Pons (tissue), 1 donor: ENCODE measurements around the gene IL1B.

Experiments
- DNase-seq: peaks from one replicate; pipeline ENCODE4 v3.0.0-alpha.2; 2016; ENCODE audit warnings: low spot score

The IL1B gene

DNA sequence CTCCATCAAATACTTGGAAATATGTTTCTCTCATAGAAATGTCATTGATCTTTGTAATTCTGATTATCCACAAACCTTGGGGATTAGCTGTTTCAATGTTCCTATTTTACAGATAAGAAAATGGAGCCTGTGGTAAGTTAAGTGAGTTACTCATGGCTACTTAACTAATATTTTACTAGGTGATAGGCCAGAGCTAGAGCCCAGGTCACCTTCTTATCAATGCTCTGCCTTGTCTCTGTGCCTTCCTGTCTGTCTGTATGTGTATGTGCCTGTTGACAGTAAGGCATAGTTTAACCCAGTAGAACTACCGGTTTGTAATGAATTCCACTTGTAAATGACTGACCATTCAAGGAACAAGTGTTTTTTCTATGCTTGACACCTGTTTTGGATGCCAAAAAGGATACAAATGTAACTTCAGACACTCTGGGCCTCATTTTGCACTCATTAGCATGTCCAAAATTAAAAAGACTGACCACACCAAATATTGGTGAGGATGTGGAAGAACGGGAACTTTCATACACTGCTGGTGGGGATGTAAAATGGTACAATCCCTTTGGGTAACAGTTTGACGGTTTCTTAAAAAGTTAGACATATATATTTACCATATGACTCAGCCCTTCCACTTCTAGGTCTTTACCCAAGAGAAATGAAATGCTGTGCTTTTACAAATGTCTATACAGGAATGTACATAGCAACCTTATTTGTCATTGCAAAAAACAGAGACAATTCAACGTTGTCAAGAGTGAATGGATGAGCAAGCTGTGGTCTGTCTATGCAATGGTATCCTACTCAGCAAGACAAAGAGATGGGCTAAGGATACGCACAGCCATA lies 32.7 kb downstream of the IL1B start:
- no peak for DNase-seq

DNA sequence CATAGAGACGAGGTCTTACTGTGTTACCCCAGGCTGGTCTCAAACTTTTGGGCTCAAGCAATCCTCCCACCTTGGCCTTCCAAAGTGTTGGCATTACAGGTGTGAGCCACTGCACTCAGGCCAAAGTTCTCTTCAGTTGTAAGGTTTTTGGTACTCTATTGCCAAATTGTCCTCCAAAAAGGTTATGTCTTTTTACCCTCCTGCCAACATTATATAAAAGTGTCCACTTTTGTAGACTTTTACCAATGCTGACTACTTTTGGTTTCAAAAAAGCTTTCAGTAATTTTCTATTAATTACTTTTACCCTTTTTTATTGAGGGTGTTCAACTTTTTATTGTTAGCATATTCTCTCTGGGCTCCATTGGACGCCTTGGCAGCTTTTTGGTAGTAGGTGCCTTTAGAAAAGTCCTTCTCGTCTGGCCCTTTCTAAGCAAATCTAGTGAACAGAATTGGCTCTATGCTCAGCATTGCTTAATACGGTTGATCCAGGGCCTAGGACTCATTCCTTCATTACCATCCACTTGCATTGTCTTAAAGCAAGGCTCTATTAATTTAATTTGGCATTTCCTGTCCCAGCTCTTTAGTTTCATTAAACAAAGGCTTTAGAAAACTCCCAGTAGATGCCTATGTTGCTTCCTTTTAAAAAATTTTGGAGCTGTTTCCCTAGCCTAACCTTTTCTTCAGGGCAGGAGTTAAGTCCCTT lies 35.5 kb downstream of the IL1B start:
- DNase-seq: no peak

DNA sequence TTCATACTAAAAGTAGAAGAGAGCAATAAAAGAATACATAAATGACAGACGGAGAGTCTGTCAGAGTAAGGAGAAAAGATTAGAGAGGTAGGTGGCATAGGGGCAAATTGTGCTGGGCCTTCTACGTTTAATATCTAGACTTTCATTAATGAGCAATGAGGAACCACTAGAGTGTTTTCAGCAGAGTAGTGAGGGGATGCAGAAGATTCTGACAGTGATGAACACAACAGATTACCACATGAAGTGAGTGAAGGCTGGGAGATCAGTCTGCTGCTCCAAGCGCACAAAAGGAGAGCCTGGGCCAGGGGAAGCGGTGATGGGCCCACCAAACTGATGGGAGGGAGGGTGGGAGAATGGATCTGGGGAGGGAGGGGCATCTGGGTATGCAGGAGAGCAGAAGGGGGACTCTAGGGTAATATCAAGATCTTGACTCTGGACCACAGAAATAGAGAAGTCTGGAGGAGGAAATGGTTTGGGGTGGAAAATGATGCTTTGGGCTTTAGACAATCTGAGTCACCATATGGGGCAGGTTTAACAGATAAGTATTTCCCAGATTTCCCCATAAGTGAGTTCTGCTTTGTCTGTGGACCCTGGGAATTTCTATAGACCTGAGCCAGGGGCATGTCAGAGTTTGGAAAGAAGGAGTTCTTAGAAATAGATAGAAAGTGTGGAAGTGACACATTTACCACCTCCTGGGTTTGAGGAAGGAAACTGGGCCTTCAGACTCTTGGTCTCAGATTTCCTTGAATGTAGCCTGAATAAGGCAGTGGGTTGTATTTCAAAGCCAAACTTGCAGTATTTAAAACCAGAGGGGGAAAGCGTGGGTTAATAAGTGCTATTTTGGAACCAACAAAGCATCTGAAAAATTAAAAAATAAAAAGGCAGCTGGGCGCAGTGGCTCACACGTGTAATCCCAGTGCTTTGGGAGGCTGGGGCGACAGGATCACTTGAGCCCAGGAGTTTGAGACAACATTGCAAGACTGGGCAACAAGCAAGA lies 37.3 kb downstream of the IL1B start:
- peak; percentile 24 for DNase-seq

DNA sequence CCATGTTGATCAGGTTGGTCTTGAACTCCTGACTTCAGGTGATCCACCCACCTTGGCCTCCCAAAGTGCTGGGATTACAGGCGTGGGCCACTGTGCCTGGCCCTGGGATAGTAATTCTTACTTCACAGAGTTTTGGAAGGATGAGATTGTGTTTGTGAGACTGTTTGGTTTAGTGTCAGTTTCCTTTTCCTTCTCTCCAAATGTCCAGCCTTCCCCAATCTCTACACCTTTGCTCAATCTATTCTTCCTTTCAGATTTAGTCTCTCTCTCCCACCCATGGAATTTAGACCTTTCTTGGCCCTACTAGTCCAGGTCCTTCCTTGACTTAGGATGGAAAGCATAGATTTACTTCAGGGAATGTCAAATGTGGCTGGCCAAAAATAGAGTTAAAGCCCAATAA lies 40.1 kb downstream of the IL1B start:
- DNase-seq: no peak

DNA sequence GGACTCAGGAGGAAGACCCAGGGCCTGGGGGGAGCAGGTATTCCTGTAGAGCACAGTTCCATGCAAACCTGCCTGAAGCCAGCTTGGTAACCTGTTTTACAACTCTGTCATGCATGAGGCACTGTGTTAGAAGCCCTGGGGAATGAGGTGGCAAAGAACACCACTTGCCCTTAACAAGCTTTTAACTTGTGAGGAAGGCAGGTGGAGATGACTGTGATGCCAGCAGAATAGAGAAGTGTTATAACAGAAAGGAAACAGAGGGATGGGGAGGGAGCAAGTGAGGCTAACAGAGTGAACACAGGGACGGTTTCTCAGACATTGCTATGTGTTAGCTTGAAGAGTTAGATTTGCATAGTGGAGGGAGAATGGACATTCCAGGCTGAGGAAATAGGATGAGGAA lies 40.8 kb downstream of the IL1B start:
- DNase-seq: no peak

DNA sequence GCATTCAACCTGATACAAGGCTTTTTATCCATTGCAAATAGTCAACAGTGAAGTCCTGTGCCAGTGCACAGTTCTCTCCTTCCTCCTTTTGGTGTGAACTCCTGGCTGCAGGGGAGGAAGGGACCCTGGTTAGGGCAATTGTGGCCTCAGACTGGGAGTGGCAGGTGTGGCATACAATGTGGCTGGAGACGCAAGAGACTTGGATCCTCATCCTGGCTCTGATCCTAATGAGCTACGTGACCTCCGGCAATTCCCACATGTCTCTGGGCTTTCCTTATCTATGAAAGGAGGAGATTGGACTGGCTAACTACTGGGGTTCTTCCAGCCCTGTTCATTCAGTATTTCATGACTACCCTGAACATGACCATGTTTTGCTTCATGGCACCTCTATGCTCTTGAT lies 41.7 kb downstream of the IL1B start:
- no peak for DNase-seq

DNA sequence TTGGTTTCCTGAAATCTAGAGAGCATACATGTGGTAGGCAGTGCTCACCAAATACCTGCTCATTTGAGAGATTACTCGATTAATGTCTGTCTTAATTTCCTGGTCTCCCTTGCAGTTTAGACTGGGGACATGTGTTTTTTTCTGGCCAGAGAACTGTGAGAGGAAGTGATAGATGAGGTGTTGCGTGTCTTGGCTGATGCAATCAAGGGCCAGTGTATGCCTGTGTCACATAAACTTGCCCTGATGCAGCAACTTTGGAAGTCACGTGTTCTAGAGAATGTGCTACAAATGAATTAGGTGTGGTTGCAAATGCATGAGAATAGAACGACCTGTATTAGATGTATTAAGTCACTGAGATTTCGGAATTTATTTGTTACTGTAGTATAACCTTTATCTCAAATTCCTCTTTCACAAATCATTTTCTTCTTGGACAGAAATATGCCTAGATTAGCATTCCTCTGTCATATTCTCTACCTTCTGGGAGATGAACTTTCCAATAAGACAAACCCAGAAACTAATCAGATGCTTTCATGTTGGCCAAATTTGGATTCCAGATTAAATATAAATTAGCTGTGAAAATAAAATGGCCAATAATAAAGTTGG lies 42.3 kb downstream of the IL1B start:
- DNase-seq: peak; percentile 71

DNA sequence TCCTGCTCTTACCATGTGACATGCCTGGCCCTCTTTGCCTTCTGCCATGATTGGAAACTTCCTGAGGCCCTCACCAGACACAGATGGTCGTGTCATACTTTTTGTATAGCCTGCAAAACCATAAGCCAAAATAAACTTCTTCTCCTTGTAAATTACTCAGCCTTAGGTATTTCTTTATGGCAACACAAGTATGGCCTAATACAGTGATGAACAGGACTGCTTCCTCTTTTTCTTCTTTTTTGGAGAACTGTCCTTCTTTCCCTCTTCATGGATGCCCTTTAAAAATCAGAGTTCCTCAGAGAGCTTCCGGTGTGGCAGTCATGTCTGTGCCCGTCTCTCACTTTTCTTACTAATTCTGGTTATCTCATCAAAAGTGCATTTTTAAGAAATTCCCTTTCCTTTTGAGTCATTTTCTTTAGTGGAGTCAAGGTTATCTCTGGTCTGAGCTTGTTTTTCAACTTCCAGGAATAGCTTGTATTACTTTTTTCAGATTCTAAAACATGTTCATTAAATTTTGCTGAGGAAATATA lies 43.1 kb downstream of the IL1B start:
- peak; percentile 55 for DNase-seq

DNA sequence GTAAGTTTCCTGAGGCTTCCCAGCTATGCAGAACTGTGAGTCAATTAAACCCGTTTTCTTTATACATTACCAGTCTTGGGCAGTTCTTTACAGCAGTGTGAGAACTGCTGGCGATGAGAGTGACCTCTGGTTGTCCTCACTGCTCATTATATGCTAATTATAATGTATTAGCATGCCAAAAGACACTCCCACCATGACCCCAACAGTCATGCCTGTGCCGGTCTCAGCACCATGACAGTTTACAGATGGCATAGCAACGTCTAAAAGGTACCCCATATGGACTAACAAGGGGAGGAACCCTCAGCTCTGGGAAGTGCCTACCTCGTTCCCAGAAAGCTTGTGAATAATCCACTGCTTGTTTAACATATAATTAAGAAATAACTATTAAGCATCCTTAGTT lies 44.2 kb downstream of the IL1B start:
- no peak for DNase-seq

DNA sequence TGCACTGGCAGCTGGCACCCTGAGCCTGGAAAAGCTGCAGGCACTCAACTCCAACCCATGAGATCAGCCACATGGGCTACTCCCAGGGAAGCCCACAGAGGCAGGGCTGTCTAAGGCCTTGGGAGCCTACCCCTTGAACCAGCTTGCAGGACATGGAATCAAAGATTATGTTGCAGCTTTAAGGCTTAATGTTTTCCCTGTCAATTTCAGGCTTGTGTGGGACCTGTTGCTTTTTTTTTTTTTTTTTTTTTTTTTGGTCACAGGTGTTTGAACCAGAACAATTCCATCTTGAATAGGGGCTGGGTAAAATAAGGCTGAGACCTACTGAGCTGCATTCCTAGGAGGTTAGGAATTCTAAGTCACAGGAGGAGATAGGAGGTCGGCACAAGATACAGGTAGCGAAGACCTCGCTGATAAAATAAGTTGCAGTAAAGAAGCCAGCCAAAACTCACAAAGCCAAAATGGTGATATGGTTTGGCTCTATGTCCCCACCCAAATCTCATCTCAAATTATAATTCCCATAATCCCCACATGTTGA lies 44.8 kb downstream of the IL1B start:
- no peak for DNase-seq

DNA sequence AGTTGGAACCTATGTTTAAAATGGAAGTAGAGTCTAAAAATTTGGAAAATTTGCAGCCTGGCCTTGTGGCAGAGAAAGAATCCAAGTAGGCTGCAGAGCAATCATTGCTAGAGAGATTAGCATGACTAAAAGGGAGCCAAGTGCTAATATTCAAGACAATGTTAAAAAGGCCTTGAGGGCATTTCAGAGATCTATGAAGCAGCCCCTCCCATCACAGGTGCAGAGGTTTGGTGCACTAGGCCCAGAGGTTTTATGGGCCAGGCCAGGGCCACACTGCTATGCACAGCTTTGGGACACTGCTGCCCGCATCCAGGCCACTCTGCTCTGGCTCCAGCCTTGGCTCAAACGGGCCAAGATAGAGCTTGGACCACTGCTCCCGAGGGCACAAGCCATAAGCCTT lies 45.6 kb downstream of the IL1B start:
- no peak for DNase-seq

DNA sequence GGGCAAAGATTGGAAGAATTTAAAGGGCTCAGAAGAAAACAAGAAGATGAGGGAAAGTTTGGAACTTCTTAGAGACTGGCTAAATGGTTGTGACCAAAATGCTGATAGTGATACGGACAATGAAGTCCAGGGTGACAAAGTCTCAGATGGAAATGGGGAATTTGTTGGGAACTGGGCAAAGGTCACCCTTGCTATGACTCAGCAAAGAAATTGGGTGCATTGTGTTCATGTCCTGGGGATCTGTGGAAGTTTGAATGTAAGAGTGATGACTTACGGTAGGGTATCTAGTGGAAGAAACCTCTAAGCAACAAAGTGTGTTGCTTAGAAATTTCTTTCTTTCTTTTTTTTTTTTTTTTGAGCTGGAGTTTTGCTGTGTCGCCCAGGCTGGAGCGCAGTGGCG lies 46.3 kb downstream of the IL1B start:
- DNase-seq: no peak

DNA sequence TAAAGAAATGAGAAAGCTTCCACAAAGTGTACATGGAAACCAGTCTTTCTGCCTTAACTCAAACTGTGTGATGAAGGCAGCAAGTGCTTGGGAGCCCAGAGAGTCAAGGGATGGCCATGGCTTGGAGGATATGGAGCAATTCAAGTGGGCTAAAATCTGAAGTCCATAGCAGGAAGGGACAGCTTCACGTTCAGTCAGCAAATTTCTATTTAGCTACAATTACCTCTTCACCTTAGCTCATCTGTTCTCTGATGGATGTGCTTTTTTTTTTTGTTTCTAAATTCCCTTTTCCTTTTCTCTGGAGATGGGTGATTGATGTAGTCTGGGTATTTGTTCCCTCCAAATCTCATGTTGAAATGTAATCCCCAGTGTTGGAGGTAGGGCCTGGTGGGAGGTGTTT lies 47.4 kb downstream of the IL1B start:
- DNase-seq: no peak

DNA sequence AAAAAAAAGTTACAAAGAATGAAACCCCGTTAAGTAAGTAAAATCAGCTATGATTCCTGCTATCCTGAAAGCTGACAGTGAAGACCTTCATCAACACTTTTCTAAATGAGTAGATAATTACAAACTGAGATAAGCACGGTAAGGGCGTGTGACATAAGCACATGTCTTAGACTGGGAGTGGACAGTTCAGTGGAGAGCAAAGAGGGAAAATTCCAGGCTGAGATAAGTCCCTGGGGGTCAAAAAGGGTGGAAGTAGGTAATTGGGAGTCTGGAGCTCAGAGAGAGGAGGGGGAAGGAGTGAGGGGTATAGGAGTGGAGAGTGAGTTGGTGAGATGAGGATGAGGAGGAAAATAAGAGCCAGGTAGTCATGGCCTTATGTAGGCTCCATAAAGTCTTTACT lies 47.9 kb downstream of the IL1B start:
- DNase-seq: no peak

DNA sequence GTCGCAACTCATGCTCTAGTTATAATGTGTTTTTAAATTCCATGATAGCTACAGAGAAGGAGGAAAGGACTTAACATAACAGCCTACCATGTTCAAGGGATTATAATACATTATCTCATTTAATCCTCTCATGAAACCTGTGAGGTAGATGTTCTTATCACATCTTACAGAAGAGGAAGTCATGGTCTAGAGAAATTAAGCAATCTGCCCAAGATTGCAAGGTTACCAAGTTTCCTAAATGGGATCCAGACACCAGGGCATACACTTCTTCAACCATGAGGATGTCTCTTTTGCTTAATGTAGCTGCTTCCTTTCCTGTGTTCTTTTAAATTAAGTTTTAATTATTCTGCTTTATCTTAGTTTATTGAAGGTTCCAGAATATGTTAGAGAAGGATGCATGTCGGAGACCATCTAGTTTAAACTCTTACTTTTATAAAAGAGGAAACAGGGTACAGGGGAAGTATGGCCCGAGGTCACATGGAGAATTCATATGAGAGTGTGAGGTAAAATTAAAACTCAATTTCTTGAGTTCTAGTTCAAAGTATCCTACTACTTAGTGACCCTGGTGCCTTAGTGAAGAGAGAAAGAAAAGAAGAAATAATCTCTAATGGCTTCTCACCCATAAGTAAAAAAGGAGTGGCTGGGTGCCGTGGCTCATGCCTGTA lies 48.7 kb downstream of the IL1B start:
- peak; percentile 69 for DNase-seq

DNA sequence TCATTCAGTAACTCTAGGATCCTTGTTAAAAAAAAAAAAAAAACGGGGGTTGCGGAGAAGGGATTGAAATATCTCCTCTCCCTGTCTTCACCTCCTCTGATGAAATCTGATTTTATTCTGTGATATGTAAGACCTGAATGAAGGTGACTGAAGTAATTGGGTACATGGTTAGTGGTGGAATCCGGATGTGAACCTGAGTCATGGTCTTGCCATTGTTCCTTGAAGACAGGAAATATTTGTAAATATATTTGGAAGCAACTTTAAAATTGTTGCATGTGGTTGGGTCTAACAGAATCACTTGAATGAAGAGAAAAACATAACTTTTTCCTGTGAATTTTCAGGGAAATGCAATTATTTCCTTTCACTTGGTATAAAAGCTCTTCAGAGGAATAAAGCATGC lies 49.3 kb downstream of the IL1B start:
- DNase-seq: no peak

DNA sequence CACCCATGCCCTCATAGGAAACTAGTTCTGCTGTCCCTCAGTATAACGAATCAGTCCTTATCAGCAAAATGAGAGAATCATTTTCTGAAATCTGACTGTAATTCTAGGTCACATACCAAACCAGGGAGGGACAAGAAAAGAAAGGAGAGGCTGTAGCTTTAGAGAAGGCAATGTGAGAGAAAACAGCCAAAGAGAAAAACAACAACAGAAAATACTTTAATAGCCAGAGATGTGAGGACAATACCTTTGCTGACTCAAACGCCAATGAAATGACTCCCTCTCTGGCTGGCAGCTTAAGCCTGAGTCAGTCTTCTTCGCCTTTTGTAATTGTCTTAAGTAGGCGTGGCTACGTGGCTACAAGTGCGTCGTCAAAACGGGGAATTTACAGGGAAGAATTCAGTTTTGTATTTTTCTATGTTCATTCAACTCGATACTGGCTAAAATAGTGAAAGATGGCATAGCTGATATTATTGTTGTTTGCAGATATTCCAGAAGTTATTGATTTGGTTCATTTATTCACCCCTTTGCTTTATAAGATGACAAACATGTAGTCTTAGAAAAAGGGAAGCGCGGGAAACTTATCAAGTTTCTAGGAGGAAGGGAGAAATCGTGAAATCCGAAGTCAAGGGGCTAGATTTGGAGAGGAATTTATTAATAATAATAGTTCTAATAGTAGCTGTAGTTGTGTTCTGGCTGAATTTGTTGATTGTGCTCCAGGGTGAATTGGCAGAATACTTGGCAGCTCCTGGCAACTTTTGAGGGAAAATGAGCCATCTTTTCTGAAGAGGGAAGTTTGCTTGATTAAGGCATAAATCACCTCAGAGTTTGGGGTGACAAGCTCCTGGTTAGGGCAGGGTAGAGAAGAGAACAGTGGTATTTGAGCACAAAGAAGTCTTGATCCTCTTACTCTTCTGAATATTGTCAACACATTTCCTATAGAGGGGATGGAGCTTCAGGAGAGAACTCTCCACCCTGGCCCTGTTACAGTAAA lies 52.1 kb downstream of the IL1B start, which contains the start of gene IL1A:
IL1A (minus strand) TSS at position 295 of the 991 bp plus-strand sequence. CDS start 723 bp downstream, outside the sequence.
- peak; percentile 68 for DNase-seq

DNA sequence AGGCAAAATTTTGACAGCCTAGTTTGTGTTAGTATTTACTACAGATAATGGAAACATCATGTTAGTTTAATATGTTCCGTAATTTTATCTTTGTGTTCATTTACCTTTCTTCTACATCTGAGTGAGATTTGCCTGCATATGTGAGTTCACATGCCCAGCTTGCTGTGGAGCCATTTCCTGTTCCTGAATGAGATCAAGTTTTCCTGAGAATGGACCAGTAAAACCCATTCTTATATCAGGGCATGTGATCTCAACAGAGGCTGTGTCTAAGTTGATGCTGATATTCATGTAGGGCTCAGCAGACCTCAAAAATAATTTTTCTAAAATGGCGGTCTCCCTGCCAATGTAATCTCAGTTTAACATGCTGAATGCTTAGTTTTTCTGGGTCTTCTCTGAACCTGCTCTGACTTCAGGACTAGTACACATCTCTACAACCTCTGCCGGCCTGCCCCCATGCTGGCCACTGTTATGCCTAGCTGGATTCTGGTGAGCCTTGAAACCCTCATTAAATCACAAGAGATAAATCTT lies 53.3 kb downstream of the IL1B start:
- no peak for DNase-seq

DNA sequence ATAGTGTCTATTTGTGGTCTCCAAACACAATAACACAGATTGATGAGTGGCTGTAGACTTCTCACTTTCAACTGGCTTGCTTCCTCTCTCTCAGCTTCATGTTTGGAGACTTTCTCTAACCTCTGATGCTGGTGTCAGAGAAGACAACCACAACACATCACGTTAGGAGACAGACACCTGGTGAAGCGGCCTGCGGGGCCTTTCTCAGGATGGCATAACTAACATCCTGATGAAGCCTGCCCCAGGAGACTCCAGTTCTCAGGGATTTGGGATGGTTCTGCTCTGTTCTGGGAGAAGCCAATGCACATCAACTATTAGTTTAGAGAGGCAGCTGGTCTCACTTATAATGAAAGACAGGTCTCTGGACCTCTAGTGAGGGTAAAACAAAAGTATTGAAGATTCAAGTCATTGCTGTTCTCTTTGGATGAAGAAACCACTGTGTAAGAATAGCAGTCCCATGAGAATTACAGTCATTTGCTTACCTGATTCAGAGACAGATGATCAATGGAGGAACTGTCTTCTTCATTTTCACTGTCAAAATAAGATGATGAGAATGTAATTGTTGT lies 54.3 kb downstream of the IL1B start:
- DNase-seq: no peak
